GM12892 (cell line): Measurements from ENCODE around the gene TBC1D14.
"Not testable (repeated sequence)": the region's sequence is repeated elsewhere in the genome, so short reads cannot be mapped to it uniquely, and the experiment has no call there.

Experiments
- DNase-seq: peaks from one replicate; pipeline ENCODE4 v3.0.0; 2011; ENCODE audit not compliant: insufficient read length
- FAIRE-seq: peaks from 2 replicates; lab custom pipeline; 2011; peaks lifted over from hg19 to GRCh38; lab: Jason Lieb, UNC
- POLR2A ChIP-seq: IDR thresholded peaks from 2 replicates; pipeline ENCODE4 v1.6.1; 2011; ENCODE audit warnings: low read depth, low read length, control low read depth
- POLR2AphosphoS5 ChIP-seq: IDR thresholded peaks from 2 replicates; pipeline ENCODE4 v1.6.1; 2011; ENCODE audit warnings: low read depth, low read length, control low read depth
- TAF1 ChIP-seq: IDR thresholded peaks from 2 replicates; pipeline ENCODE4 v1.6.1; 2011; ENCODE audit warnings: low read depth, mild to moderate bottlenecking, control low read depth, low read length, borderline replicate concordance

The TBC1D14 gene

GRCh38 chr4:6902318-6903042 is 7.1 kb upstream of the TBC1D14 start:
- DNase-seq (no peak), FAIRE-seq (no peak)
- no peak for TF ChIP-seq POLR2AphosphoS5
- no peak for TF ChIP-seq TAF1
- TF ChIP-seq POLR2A = no peak

- FAIRE-seq = no peak
- TF ChIP-seq TAF1 (no peak), POLR2A (no peak), POLR2AphosphoS5 (no peak)
- DNase-seq = no peak
These were observed 3.8 kb upstream of the TBC1D14 start for GRCh38 chr4:6905516-6906445.

GRCh38 chr4:6906486-6906885 is 3.1 kb upstream of the TBC1D14 start:
- DNase-seq, FAIRE-seq: not testable (repeated sequence)

GRCh38 chr4:6907658-6908191 is 1.9 kb upstream of the TBC1D14 start:
- FAIRE-seq = no peak
- no peak for DNase-seq
- TF ChIP-seq POLR2AphosphoS5 = no peak
- no peak for TF ChIP-seq POLR2A
- TF ChIP-seq TAF1 = no peak

- FAIRE-seq = peak; percentile 57
- TF ChIP-seq TAF1 (no peak), POLR2AphosphoS5 (no peak), POLR2A (no peak)
These were observed 1.1 kb upstream of the TBC1D14 start for GRCh38 chr4:6908432-6909112.

GRCh38 chr4:6909970-6910339 is 329 bp downstream of the TBC1D14 start:
- no peak for FAIRE-seq
- DNase-seq = peak; percentile 58
- no peak for TF ChIP-seq POLR2A
- no peak for TF ChIP-seq POLR2AphosphoS5
- TF ChIP-seq TAF1 = no peak

More at GRCh38 chr4:6908432-6909112, 1.1 kb upstream of the TBC1D14 start:
- no peak for DNase-seq

- TF ChIP-seq POLR2AphosphoS5 = no peak
- no peak for TF ChIP-seq POLR2A
- TF ChIP-seq TAF1 = no peak
- FAIRE-seq (no peak), DNase-seq (no peak)
These were observed 824 bp downstream of the TBC1D14 start for GRCh38 chr4:6910340-6910959.

GRCh38 chr4:6910960-6911874 is 1.6 kb downstream of the TBC1D14 start:
- no peak for DNase-seq
- TF ChIP-seq POLR2AphosphoS5 (no peak), POLR2A (no peak), TAF1 (no peak)
- FAIRE-seq = no peak

GRCh38 chr4:6911917-6912316 is 2.3 kb downstream of the TBC1D14 start:
- not testable (repeated sequence) for DNase-seq

GRCh38 chr4:6912441-6912840 is 2.8 kb downstream of the TBC1D14 start:
- FAIRE-seq = no peak
- no peak for DNase-seq
- TF ChIP-seq TAF1 (no peak), POLR2A (no peak), POLR2AphosphoS5 (no peak)

More at GRCh38 chr4:6911917-6912316, 2.3 kb downstream of the TBC1D14 start:
- FAIRE-seq = not testable (repeated sequence)
